ENCODE results near the gene ST3GAL2. TPM values are rescaled to one million over a fixed set of nuclear protein-coding genes. Genes with fewer than 3 reads are reported as not detected.
A peak's percentile ranks its signal among the peaks of the same experiment; 100 is the strongest.
"Not testable (repeated sequence)": the region's sequence is repeated elsewhere in the genome, so short reads cannot be mapped to it uniquely, and the experiment has no call there.

The ST3GAL2 gene
- total and polyA plus RNA-seq, 2 of the 4 experiments (the other 2 are of a cell fraction), result 17.4 to 17.7 TPM

- H4K20me1 ChIP-seq (ENCODE audit: insufficient read depth, low read length); H3K23ac ChIP-seq (ENCODE audit: low read depth, low read length); H2BK120ac ChIP-seq (ENCODE audit: low read depth, low read length); DNase-seq; H2BK15ac ChIP-seq (ENCODE audit: low read depth, low read length); POLR2A ChIA-PET (ENCODE audit: unreplicated experiment); H3K9ac ChIP-seq (ENCODE audit: low read depth, low read length); H3K56ac ChIP-seq (ENCODE audit: extremely low read depth, insufficient read depth, low read length); H4K8ac ChIP-seq (ENCODE audit: low read depth in 2 of 2, low read length in 2 of 2); H3K36me3 ChIP-seq (ENCODE audit: control insufficient read depth, insufficient read depth, low read length); H3K4me1 ChIP-seq (ENCODE audit: control insufficient read depth, insufficient read depth, low read length); H2AK5ac ChIP-seq (ENCODE audit: low read depth, low read length); BruUV-seq (replicated peaks); H3K9me3 ChIP-seq (ENCODE audit: control insufficient read depth, insufficient read depth, low read length); H3K4me2 ChIP-seq (ENCODE audit: low read depth, low read length); H2AK9ac ChIP-seq (replicated peaks; ENCODE audit: low read depth, low read length, poor library complexity); dilution Hi-C loops (cut with HindIII; ENCODE audit: low sequenced_read_pairs, unreplicated experiment); H3K18ac ChIP-seq (ENCODE audit: low read depth, low read length); H3K4me3 ChIP-seq (ENCODE audit: insufficient read depth, low read depth, low read length); intact Hi-C loops (cut with micrococcal nuclease); CTCF ChIA-PET; H2BK20ac ChIP-seq (ENCODE audit: low read depth, low read length); H3K27ac ChIP-seq (ENCODE audit: insufficient read depth, low read length); H3K27me3 ChIP-seq (ENCODE audit: control insufficient read depth, insufficient read depth, low read length); H4K5ac ChIP-seq (ENCODE audit: low read depth, low read length); H3K4ac ChIP-seq (ENCODE audit: low read depth, low read length); H4K91ac ChIP-seq (ENCODE audit: insufficient read depth, low read depth, low read length); H3K14ac ChIP-seq (replicated peaks; ENCODE audit: low read depth, low read length); ATAC-seq (ENCODE audit: low read depth); H3K9me1 ChIP-seq (ENCODE audit: insufficient read depth, low read length); in situ Hi-C loops (cut with MboI; ENCODE audit: low sequenced_read_pairs); H2BK5ac ChIP-seq (ENCODE audit: low read depth, low read length, poor library complexity, severe bottlenecking): not testable (repeated sequence)
- H2AFZ ChIP-seq (replicated peaks; ENCODE audit: low read length, poor library complexity), result peak overlapping the region; percentile 51
- WGBS, 2 experiments (ENCODE audit: extremely low coverage in 2 of 2, insufficient read length in 1 of 2), result no CpG with 5 or more reads among the region's 25 CpGs
- peaks cover 3 to 12% of the 10 kb centered on the region in 2 experiments; a peak in 3 of 4 replicates for H3K79me1 ChIP-seq (ENCODE audit: low read depth in 1 of 2, low read length in 2 of 2)
Measured at GRCh38 chr16:70451004-70451340, 12.1 kb upstream of the ST3GAL2 start.

DNA sequence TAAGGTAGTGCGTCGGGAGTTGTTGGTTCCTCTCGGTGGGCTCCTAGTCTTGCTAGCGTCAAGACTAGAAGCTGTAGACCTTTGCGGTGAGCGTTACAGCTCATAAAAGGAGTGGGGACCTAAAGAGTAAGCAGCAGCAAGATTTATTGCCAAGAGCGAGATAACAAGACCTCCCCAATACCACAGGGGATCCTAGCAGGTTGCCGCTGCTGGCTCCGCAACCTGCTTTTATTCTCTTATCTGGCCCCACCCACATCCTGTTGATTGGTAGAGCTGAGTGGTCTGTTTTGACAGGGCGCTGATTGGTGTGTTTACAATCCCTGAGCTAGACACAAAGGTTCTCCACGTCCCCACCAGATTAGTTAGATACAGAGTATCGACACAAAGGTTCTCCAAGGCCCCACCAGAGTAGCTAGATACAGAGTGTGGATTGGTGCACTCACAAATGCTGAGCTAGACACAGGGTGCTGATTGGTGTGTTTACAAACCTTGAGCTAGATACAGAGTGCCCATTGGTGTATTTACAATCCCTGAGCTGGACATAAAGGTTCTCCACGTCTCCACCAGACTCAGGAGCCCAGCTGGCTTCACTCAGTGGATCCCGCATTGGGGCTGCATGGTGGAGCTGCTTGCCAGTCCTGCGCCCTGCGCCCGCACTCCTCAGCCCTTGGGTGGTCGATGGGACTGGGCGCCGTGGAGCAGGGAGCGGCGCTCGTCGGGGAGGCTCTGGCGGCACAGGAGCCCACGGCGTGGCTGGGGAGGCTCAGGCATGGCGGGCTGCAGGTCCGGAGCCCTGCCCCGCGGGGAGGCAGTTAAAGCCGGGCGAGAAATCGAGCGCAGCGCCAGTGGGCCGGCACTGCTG is 11.5 kb upstream of the ST3GAL2 start:
- H3K9me3 ChIP-seq (ENCODE audit: control insufficient read depth, insufficient read depth, low read length); H4K20me1 ChIP-seq (ENCODE audit: insufficient read depth, low read length); H2BK120ac ChIP-seq (ENCODE audit: low read depth, low read length); H3K23ac ChIP-seq (ENCODE audit: low read depth, low read length); H3K18ac ChIP-seq (ENCODE audit: low read depth, low read length); dilution Hi-C loops (cut with HindIII; ENCODE audit: low sequenced_read_pairs, unreplicated experiment); H2AK9ac ChIP-seq (replicated peaks; ENCODE audit: low read depth, low read length, poor library complexity); in situ Hi-C loops (cut with MboI; ENCODE audit: low sequenced_read_pairs); H3K4me3 ChIP-seq (ENCODE audit: insufficient read depth, low read depth, low read length); H3K14ac ChIP-seq (replicated peaks; ENCODE audit: low read depth, low read length); H2BK15ac ChIP-seq (ENCODE audit: low read depth, low read length); H3K56ac ChIP-seq (ENCODE audit: extremely low read depth, insufficient read depth, low read length); H3K9me1 ChIP-seq (ENCODE audit: insufficient read depth, low read length); H2BK20ac ChIP-seq (ENCODE audit: low read depth, low read length); ATAC-seq (ENCODE audit: low read depth); BruUV-seq (replicated peaks); H4K8ac ChIP-seq (ENCODE audit: low read depth in 2 of 2, low read length in 2 of 2); H3K27ac ChIP-seq (ENCODE audit: insufficient read depth, low read length); DNase-seq; H3K79me1 ChIP-seq (ENCODE audit: low read depth in 1 of 2, low read length in 2 of 2); H3K4ac ChIP-seq (ENCODE audit: low read depth, low read length); H2BK5ac ChIP-seq (ENCODE audit: low read depth, low read length, poor library complexity, severe bottlenecking); intact Hi-C loops (cut with micrococcal nuclease); H4K91ac ChIP-seq (ENCODE audit: insufficient read depth, low read depth, low read length); H3K27me3 ChIP-seq (ENCODE audit: control insufficient read depth, insufficient read depth, low read length); POLR2A ChIA-PET (ENCODE audit: unreplicated experiment); H2AK5ac ChIP-seq (ENCODE audit: low read depth, low read length); H3K4me1 ChIP-seq (ENCODE audit: control insufficient read depth, insufficient read depth, low read length); H3K9ac ChIP-seq (ENCODE audit: low read depth, low read length); H3K4me2 ChIP-seq (ENCODE audit: low read depth, low read length); H4K5ac ChIP-seq (ENCODE audit: low read depth, low read length); H3K36me3 ChIP-seq (ENCODE audit: control insufficient read depth, insufficient read depth, low read length): not testable (repeated sequence)
- 66% methylated on average over 12 of the region's 37 CpGs; no CpG with 5 or more reads in 1 of the 2 experiments for WGBS, 2 experiments (ENCODE audit: extremely low coverage in 2 of 2, insufficient read length in 1 of 2)
- H2AFZ ChIP-seq (replicated peaks; ENCODE audit: low read length, poor library complexity), result peak overlapping the region; percentile 51
- CTCF ChIA-PET, result interaction anchor here (1.3 kb wide), 1 partner anchor 10 kb away, joined by 4 read pairs; no protein-coding TSS in a partner anchor

Data from IMR-90 (cell line).